A673 (cell line): ENCODE data around the gene SOX4. TPM values are rescaled to one million over a fixed set of nuclear protein-coding genes. Genes with fewer than 3 reads are reported as not detected.
A peak's percentile ranks its signal among the peaks of the same experiment; 100 is the strongest.

Experiments
- BruUV-seq: library from RNA; stranded (reverse); fragments of 400-500 nt; replicated peaks from 2 replicates; lab custom pipeline; 2021; lab: Mats Ljungman, UMichigan
- CTCF ChIA-PET: fragments of 300-600 bp; sonication (Branson Sonifier 250); formaldehyde crosslinking; loops from one replicate; lab custom pipeline; 2022; ENCODE audit warnings: antibody characterized with exemption; lab: Charles Lee
- POLR2A ChIA-PET: fragments of 300-600 bp; sonication (Branson Sonifier 250); formaldehyde crosslinking; loops from one replicate; lab custom pipeline; 2022; ENCODE audit warnings: antibody characterized with exemption; ENCODE audit not compliant: low non-redundant PET; lab: Charles Lee
- DNase-seq: peaks from one replicate; pipeline ENCODE4 v3.0.0-alpha.2; 2015; ENCODE audit warnings: low spot score
- H3K27ac ChIP-seq: fragments of 200-600 bp; sonication (generic); 2 replicates; pipeline ENCODE4 v1.5.1; 2016; ENCODE audit warnings: mixed run types, low read depth, mild to moderate bottlenecking, mixed read lengths, antibody characterized with exemption, low read length; ENCODE audit not compliant: poor library complexity, severe bottlenecking
- H3K27me3 ChIP-seq: fragments of 200-600 bp; sonication (generic); replicated peaks from 2 replicates; pipeline ENCODE4 v1.6.1; 2017; ENCODE audit warnings: mixed run types, low read depth, mild to moderate bottlenecking, mixed read lengths, antibody characterized with exemption, low read length; ENCODE audit not compliant: insufficient read depth, poor library complexity
- H3K36me3 ChIP-seq: fragments of 200-600 bp; sonication (generic); 2 replicates; pipeline ENCODE4 v1.6.1; 2016; ENCODE audit warnings: mixed run types, mild to moderate bottlenecking, mixed read lengths, antibody characterized with exemption, low read length; ENCODE audit not compliant: insufficient read depth, poor library complexity, severe bottlenecking
- H3K4me1 ChIP-seq: fragments of 200-600 bp; sonication (generic); 2 replicates; pipeline ENCODE4 v1.6.1; 2017; ENCODE audit warnings: mixed run types, mild to moderate bottlenecking, mixed read lengths, antibody characterized with exemption, low read length; ENCODE audit not compliant: insufficient read depth, poor library complexity, severe bottlenecking
- H3K4me3 ChIP-seq: fragments of 200-600 bp; sonication (generic); 2 replicates; pipeline ENCODE4 v1.5.1; 2016; ENCODE audit warnings: low read depth, mixed run types, mild to moderate bottlenecking, mixed read lengths, low read length; ENCODE audit not compliant: poor library complexity, severe bottlenecking
- H3K9me3 ChIP-seq: fragments of 200-600 bp; sonication (generic); 2 replicates; pipeline ENCODE4 v1.6.1; 2016; ENCODE audit warnings: mixed run types, low read depth, mild to moderate bottlenecking, mixed read lengths, antibody characterized with exemption, low read length; ENCODE audit not compliant: poor library complexity, severe bottlenecking
- EZH2 ChIP-seq: fragments of 200-600 bp; sonication (generic); IDR thresholded peaks from 2 replicates; pipeline ENCODE4 v1.6.1; 2017; ENCODE audit warnings: borderline replicate concordance, low read depth, mild to moderate bottlenecking, mixed read lengths, antibody characterized with exemption, low read length; ENCODE audit not compliant: poor library complexity, severe bottlenecking
- intact Hi-C: fragments of 100-400 bp; cut with micrococcal nuclease; formaldehyde crosslinking; loops from one replicate; pipeline ENCODE4 v1.10.0; 2022; ENCODE audit not compliant: unreplicated experiment
- total RNA-seq: library from RNA; stranded (reverse); gene quantifications from 2 replicates; pipeline ENCODE4 v1.2.3, GENCODE V29; 2021
- TF ChIP-seq, protein P1 (sequence below): fragments of 300-800, 200-600 bp; sonication (generic); conservative IDR thresholded peaks from 2 replicates; pipeline ENCODE4 v1.5.1; 2017; ENCODE audit warnings: low read depth, mild to moderate bottlenecking, antibody characterized with exemption, low read length, moderate library complexity, mixed read lengths

SOX4 gene
- total RNA-seq, 1 experiment from 2014 or later: 59.4 TPM

DNA sequence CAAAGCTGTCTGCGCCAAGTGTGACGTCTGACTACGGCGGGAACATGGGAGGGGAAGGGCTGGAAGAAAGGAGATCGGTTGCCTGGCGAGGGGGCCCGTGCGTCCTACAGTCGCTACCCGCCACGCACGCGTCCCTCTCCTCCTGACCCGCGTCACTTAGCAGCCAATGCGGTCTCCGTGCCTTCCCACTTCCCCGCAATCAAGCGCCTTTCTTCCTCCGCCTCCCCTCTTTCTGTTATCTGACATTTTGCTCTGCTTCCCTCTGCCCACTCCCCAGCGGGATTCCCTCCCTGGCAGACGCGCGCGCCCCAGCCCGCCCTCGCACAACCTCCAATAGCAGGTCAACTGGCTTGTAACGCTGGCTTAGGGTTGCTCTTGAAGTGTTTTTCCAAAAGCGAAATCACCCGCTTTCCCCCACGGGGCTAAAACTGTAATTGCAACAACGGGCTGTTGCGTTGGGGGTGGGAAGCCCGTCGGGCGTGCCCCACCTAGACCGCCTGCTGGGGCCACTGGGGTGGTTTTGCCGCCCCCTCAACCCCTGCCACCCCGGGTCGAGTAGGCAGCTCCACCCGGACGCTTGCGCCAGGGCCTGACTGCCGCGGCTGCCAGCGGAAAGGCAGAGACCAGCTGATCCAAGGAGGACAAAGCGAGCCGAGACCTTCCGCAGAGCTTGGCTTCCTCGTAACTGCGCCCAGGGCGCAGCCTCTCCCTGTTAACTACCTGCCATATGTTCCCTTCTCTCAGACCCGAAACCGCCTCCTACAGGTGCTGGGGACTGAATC is 6.2 kb upstream of the SOX4 start:
- peak; percentile 70 for DNase-seq
- Histone ChIP-seq H3K9me3 (no peaks in the 10 kb centered on the region), H3K27me3 (no peaks in the 10 kb centered on the region), H3K27ac (peak overlapping the region; percentile 77), H3K4me3 (peak overlapping the region; percentile 65), H3K36me3 (no peaks in the 10 kb centered on the region), H3K4me1 (peaks cover 5% of the 10 kb centered on the region)
- CTCF ChIA-PET: interaction anchor here (0.5 kb wide), 1 partner anchor 712 kb away, joined by 4 read pairs; no protein-coding TSS in a partner anchor
- intact Hi-C loops: no loop called here
- POLR2A ChIA-PET: no interaction called here
- no TSS peak for BruUV-seq
- TF ChIP-seq EZH2: no peak
- TF ChIP-seq, protein P1, sequence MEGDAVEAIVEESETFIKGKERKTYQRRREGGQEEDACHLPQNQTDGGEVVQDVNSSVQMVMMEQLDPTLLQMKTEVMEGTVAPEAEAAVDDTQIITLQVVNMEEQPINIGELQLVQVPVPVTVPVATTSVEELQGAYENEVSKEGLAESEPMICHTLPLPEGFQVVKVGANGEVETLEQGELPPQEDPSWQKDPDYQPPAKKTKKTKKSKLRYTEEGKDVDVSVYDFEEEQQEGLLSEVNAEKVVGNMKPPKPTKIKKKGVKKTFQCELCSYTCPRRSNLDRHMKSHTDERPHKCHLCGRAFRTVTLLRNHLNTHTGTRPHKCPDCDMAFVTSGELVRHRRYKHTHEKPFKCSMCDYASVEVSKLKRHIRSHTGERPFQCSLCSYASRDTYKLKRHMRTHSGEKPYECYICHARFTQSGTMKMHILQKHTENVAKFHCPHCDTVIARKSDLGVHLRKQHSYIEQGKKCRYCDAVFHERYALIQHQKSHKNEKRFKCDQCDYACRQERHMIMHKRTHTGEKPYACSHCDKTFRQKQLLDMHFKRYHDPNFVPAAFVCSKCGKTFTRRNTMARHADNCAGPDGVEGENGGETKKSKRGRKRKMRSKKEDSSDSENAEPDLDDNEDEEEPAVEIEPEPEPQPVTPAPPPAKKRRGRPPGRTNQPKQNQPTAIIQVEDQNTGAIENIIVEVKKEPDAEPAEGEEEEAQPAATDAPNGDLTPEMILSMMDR: no peak; the same call in 1 of the 2 replicates

DNA sequence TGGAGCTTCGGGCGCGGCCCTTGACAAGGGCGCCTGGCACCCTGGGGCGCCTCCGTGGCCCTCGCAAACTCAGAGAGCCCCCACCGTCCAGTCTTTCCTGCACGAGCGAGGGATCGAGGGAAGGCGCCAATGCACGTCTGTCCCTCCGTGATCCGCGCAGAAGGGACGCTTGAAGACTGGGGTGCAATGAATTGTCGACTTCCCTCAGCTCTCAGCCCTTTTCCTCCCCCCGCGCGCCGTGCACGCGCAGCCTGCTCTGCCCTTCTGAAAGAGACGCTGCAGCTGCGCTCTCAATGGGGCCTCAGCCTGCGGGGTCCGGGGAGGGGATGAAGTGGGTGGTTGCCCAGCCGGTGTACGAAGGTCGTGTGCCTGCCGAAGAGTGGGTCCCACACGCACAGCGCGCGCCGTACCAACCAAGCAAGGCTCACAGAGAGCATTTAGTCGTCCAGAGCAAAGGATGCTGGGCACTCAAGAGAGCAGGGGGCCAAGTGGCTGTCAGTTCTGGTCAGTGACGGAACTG is 5.5 kb upstream of the SOX4 start:
- no TSS peak for BruUV-seq
- Histone ChIP-seq H3K4me1 (peaks cover 5% of the 10 kb centered on the region), H3K4me3 (peak overlapping the region; percentile 65), H3K27ac (peak overlapping the region; percentile 77), H3K9me3 (no peaks in the 10 kb centered on the region), H3K27me3 (no peaks in the 10 kb centered on the region), H3K36me3 (no peaks in the 10 kb centered on the region)
- POLR2A ChIA-PET: no interaction called here
- no peak for TF ChIP-seq EZH2
- TF ChIP-seq, protein P1: no peak
- DNase-seq: peak; percentile 73
- intact Hi-C loops: loop anchor here (2.0 kb wide), 2 partner anchors 399 to 1023 kb away; no protein-coding TSS in a partner anchor
- CTCF ChIA-PET: interaction anchor here (0.6 to 2.1 kb wide), 10 partner anchors 316 to 1024 kb away, joined by 3 to 17 read pairs (median 7); no protein-coding TSS in a partner anchor

DNA sequence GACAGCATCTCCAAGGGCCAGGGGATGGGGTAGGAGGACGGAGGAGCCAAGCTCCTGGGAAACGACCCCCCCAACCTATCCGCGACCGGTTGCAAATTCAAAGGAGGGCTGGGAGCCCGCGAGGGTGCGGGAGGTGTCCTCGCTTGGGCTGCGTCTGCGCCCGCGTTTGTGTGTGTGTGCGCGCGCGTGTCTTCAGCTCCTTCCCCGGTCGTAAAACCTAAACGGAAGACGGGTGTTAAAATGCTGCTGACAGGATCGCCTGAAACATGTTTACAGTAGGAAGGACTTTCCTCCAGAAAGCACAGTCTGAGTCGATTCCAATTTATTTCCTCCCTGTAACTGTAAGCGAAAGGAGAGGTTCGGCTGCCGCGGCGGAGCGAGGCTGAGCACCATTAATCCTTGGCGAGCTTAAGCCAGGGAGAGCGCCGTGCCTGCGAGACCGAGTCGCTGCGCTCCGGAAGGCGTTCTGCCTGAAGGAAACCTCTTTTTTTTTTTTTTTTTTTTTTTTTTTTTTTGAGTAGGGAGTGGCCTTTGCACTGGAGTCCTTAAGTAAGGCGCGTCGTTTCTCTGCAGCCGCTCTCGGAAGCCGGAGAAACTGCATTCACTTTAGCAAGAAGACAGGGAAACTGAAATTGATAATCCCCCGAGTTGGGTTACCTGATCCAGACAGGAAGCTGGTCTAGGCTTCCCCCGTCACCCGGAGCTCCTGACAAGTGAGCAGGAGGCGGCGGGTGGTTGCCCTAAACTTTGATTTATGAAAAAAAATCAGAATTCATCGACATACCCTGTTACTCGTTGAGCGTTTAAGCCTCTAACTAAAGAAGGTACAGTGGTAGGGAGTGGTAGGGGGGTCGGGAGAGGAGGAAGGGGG is 4.8 kb upstream of the SOX4 start:
- ChIA-PET POLR2A (interaction anchor here (0.7 kb wide), 1 partner anchor 93 kb away, joined by 4 read pairs; no protein-coding TSS in a partner anchor), CTCF (interaction anchor here (0.6 to 2.1 kb wide), 12 partner anchors 154 to 1025 kb away, joined by 3 to 17 read pairs (median 7); no protein-coding TSS in a partner anchor)
- BruUV-seq: no TSS peak
- TF ChIP-seq, protein P1: no peak
- TF ChIP-seq EZH2: no peak
- Histone ChIP-seq H3K9me3 (no peaks in the 10 kb centered on the region), H3K27ac (peak overlapping the region; percentile 77), H3K4me3 (peak overlapping the region; percentile 65), H3K27me3 (no peaks in the 10 kb centered on the region), H3K36me3 (no peaks in the 10 kb centered on the region), H3K4me1 (peaks cover 5% of the 10 kb centered on the region)
- peak; percentile 91 for DNase-seq
- intact Hi-C loops: loop anchor here (1.0 to 2.0 kb wide), 3 partner anchors 400 to 1024 kb away; no protein-coding TSS in a partner anchor
